ENCODE data around the gene INPP5F. TPM values are rescaled to one million over a fixed set of nuclear protein-coding genes. Genes with fewer than 3 reads are reported as not detected.

The INPP5F gene
- total and polyA plus RNA-seq, 2 of the 13 experiments (the other 11 are each of a cell fraction or from before 2014, with no cell fraction given), result 12.5 to 15.7 TPM

GRCh38 chr10:119702583-119702982 lies 23.3 kb upstream of the INPP5F start:
- POLR2A ChIA-PET, result no interaction called here

More at GRCh38 chr10:119702583-119702982, 23.3 kb upstream of the INPP5F start:
- Histone ChIP-seq H3K4me2 (ENCODE audit: low read depth, low read length) (no peak overlapping the region), H4K20me1 (ENCODE audit: insufficient read depth, low read length) (no peaks in the 10 kb centered on the region), H3K9ac (ENCODE audit: insufficient read depth, low read depth, low read length) (no peak overlapping the region), H3K4me3 (replicated peaks in 1 of 3; ENCODE audit: insufficient read depth in 1 of 3, low read depth in 2 of 3, low read length in 3 of 3) (no peak overlapping the region), H3K79me2 (ENCODE audit: insufficient read depth, low read length) (no peaks in the 10 kb centered on the region), H2AFZ (ENCODE audit: low read length) (no peak overlapping the region), H3K36me3 (replicated peaks in 1 of 2; ENCODE audit: control insufficient read depth in 1 of 2, insufficient read depth in 2 of 2, low read length in 2 of 2) (no peaks in the 10 kb centered on the region), H3K9me3 (ENCODE audit: low read length) (0 out of 2 replicates have a peak, but pooled peaks cover 3% of the 10 kb centered on the region), H3K4me1 (ENCODE audit: insufficient read depth, low read length) (peaks cover 6% of the 10 kb centered on the region; the same call in 1 of the 2 replicates), H3K27ac (ENCODE audit: extremely low read length, insufficient read depth, low read length) (no peak overlapping the region), H3K27me3 (ENCODE audit: control insufficient read depth in 1 of 2, insufficient read depth in 2 of 2, low read length in 2 of 2) (peaks cover 0 to 4% of the 10 kb centered on the region in 2 experiments; a peak in 1 of 5 replicates)
- WGBS (ENCODE audit: low lambda C conversion rate), result 85% methylated on average over 2 of the region's 2 CpGs
- in situ Hi-C loops (cut with HindIII; ENCODE audit: extremely low pct_ligation_motif_present, low pct_unique_long_range_greater_than_20kb) (no loop called here), intact Hi-C loops (cut with micrococcal nuclease; ENCODE audit: unreplicated experiment) (no loop called here)
- FAIRE-seq, result no peak
- no peak for TF ChIP-seq ISL2 (CRISPR knock-in tag; IDR thresholded peaks at IDR 0.05)
- no peak for TF ChIP-seq ZNF484 (CRISPR knock-in tag; IDR thresholded peaks at IDR 0.05; ENCODE audit: borderline replicate concordance, low read depth)
- TF ChIP-seq ARNT (IDR thresholded peaks at IDR 0.05), result no peak
- no peak for TF ChIP-seq BORCS8-MEF2B (CRISPR knock-in tag; IDR thresholded peaks at IDR 0.05)
- no peak for TF ChIP-seq MBD4 (IDR thresholded peaks at IDR 0.05; ENCODE audit: borderline replicate concordance, low read length)
- TF ChIP-seq, protein P1, sequence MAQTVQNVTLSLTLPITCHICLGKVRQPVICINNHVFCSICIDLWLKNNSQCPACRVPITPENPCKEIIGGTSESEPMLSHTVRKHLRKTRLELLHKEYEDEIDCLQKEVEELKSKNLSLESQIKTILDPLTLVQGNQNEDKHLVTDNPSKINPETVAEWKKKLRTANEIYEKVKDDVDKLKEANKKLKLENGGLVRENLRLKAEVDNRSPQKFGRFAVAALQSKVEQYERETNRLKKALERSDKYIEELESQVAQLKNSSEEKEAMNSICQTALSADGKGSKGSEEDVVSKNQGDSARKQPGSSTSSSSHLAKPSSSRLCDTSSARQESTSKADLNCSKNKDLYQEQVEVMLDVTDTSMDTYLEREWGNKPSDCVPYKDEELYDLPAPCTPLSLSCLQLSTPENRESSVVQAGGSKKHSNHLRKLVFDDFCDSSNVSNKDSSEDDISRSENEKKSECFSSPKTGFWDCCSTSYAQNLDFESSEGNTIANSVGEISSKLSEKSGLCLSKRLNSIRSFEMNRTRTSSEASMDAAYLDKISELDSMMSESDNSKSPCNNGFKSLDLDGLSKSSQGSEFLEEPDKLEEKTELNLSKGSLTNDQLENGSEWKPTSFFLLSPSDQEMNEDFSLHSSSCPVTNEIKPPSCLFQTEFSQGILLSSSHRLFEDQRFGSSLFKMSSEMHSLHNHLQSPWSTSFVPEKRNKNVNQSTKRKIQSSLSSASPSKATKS (CRISPR knock-in tag; IDR thresholded peaks at IDR 0.05), result no peak
- TF ChIP-seq RBM39 (IDR thresholded peaks at IDR 0.05; ENCODE audit: low read depth, low read length, poor library complexity, severe bottlenecking), result no peak
- no peak for TF ChIP-seq ZNF274 (CRISPR knock-in tag; IDR thresholded peaks at IDR 0.05)
- TF ChIP-seq MIER2 (CRISPR knock-in tag; IDR thresholded peaks at IDR 0.05), result no peak
- no peak for TF ChIP-seq TBX2 (CRISPR knock-in tag; IDR thresholded peaks at IDR 0.05; ENCODE audit: borderline replicate concordance)
- no peak for TF ChIP-seq TSC22D2 (CRISPR knock-in tag; IDR thresholded peaks at IDR 0.05; ENCODE audit: borderline replicate concordance)
- no peak for TF ChIP-seq ZSCAN9 (CRISPR knock-in tag; IDR thresholded peaks at IDR 0.05; ENCODE audit: borderline replicate concordance)
- TF ChIP-seq PAX8 (CRISPR knock-in tag; IDR thresholded peaks at IDR 0.05; ENCODE audit: borderline replicate concordance), result no peak
- TF ChIP-seq JUND (CRISPR knock-in tag; IDR thresholded peaks at IDR 0.05), result no peak
- no peak for TF ChIP-seq KDM2A (CRISPR knock-in tag; IDR thresholded peaks at IDR 0.05; ENCODE audit: borderline replicate concordance, low read depth)
- TF ChIP-seq SNRNP70 (IDR thresholded peaks at IDR 0.05; ENCODE audit: low read depth, low read length), result no peak
- no peak for TF ChIP-seq ZNF17 (CRISPR knock-in tag; IDR thresholded peaks at IDR 0.05)
- no peak for TF ChIP-seq ZFP36 (IDR thresholded peaks at IDR 0.05; ENCODE audit: borderline replicate concordance, low read depth, low read length, partially characterized antibody)
- TF ChIP-seq, protein P2, sequence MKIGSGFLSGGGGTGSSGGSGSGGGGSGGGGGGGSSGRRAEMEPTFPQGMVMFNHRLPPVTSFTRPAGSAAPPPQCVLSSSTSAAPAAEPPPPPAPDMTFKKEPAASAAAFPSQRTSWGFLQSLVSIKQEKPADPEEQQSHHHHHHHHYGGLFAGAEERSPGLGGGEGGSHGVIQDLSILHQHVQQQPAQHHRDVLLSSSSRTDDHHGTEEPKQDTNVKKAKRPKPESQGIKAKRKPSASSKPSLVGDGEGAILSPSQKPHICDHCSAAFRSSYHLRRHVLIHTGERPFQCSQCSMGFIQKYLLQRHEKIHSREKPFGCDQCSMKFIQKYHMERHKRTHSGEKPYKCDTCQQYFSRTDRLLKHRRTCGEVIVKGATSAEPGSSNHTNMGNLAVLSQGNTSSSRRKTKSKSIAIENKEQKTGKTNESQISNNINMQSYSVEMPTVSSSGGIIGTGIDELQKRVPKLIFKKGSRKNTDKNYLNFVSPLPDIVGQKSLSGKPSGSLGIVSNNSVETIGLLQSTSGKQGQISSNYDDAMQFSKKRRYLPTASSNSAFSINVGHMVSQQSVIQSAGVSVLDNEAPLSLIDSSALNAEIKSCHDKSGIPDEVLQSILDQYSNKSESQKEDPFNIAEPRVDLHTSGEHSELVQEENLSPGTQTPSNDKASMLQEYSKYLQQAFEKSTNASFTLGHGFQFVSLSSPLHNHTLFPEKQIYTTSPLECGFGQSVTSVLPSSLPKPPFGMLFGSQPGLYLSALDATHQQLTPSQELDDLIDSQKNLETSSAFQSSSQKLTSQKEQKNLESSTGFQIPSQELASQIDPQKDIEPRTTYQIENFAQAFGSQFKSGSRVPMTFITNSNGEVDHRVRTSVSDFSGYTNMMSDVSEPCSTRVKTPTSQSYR (CRISPR knock-in tag; IDR thresholded peaks at IDR 0.05; ENCODE audit: borderline replicate concordance), result no peak
- CTCF ChIA-PET (ENCODE audit: low intra/inter-chr PET ratio, low total read pairs), result no interaction called here
- ATAC-seq, result no peak
- DNase-seq (ENCODE audit: low spot score), result no peak
- no TSS peak for BruUV-seq (replicated peaks)
